Mesothelial cell of epicardium (in vitro differentiated cells): ENCODE data around the gene PNKD. TPM values are rescaled to one million over a fixed set of nuclear protein-coding genes. Genes with fewer than 3 reads are reported as not detected.
A peak's percentile ranks its signal among the peaks of the same experiment; 100 is the strongest.

Source experiments
- DNase-seq, 2 experiments: peaks; one replicate each; pipeline ENCODE4 v3.0.0; 2021; ENCODE audit warnings: low spot score in 2 of 2; ENCODE audit not compliant: unreplicated experiment in 2 of 2
- H3K27ac Mint-ChIP-seq: 2 replicates; pipeline ENCODE4 v1.8.0; 2021; ENCODE audit warnings: mixed read lengths
- H3K27me3 Mint-ChIP-seq: 2 replicates; pipeline ENCODE4 v1.8.0; 2021; ENCODE audit warnings: low read depth, mixed read lengths
- H3K36me3 Mint-ChIP-seq: 2 replicates; pipeline ENCODE4 v1.8.0; 2021; ENCODE audit warnings: mixed read lengths
- H3K4me1 Mint-ChIP-seq: 2 replicates; pipeline ENCODE4 v1.8.0; 2021; ENCODE audit warnings: mixed read lengths
- H3K4me3 Mint-ChIP-seq: 2 replicates; pipeline ENCODE4 v1.8.0; 2021; ENCODE audit warnings: mild to moderate bottlenecking, moderate library complexity, mixed read lengths
- H3K9me3 Mint-ChIP-seq: 2 replicates; pipeline ENCODE4 v1.8.0; 2021; ENCODE audit warnings: mixed read lengths
- CTCF ChIP-seq: fragments of 200-600 bp; sonication (generic); IDR thresholded peaks from one replicate; pipeline ENCODE4 v1.5.0; 2021; ENCODE audit warnings: antibody characterized with exemption; ENCODE audit not compliant: unreplicated experiment
- total RNA-seq: library from RNA; stranded (reverse); gene quantifications from 3 replicates; pipeline ENCODE4 v1.2.1, GENCODE V29; 2021

Gene PNKD
- total RNA-seq, 1 donor from 2014 or later, result 63.2 TPM

GRCh38 chr2:218298314-218298875, 28.1 kb downstream of the PNKD start:
- no peaks in the 10 kb centered on the region for H3K36me3 Mint-ChIP-seq
- no peak overlapping the region for H3K4me3 Mint-ChIP-seq
- H3K9me3 Mint-ChIP-seq, result no peaks in the 10 kb centered on the region
- DNase-seq, result no peak
- peak overlapping the region; percentile 55 for H3K27ac Mint-ChIP-seq
- peaks cover 44% of the 10 kb centered on the region for H3K4me1 Mint-ChIP-seq
- TF ChIP-seq CTCF, result no peak
- H3K27me3 Mint-ChIP-seq, result no peaks in the 10 kb centered on the region

DNA sequence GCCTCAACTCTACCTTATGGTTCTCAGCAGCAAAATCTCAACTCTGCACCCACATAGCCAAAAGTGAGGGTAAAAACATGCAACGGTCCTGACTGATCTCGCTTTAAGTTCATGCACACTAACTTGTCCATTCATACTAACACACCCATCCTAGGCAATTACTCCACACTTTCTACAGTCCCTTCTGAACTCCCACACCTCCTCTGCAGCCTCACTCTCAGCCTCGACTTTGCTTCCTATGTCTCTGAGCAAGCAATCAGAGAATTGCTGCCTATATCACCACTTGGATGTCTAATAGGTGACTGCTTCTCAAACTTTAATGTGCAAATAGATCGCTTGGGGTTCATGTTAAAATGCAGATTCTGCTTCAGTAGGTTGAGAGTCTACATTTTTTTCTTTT, 29.8 kb downstream of the PNKD start:
- H3K4me3 Mint-ChIP-seq, result no peak overlapping the region

GRCh38 chr2:218301176-218301819, 31.0 kb downstream of the PNKD start:
- Mint-ChIP-seq H3K36me3 (no peaks in the 10 kb centered on the region), H3K27ac (no peak overlapping the region), H3K4me1 (peaks cover 24% of the 10 kb centered on the region), H3K27me3 (no peaks in the 10 kb centered on the region), H3K9me3 (no peaks in the 10 kb centered on the region), H3K4me3 (no peak overlapping the region)
- peak; percentile 63 to 89 for DNase-seq
- peak; percentile 99 for TF ChIP-seq CTCF

More for the DNA sequence above, 29.8 kb downstream of the PNKD start:
- Mint-ChIP-seq H3K27ac (no peak overlapping the region), H3K27me3 (no peaks in the 10 kb centered on the region), H3K36me3 (no peaks in the 10 kb centered on the region), H3K4me1 (peaks cover 31% of the 10 kb centered on the region), H3K9me3 (no peaks in the 10 kb centered on the region)
- no peak for TF ChIP-seq CTCF
- DNase-seq, result no peak

DNA sequence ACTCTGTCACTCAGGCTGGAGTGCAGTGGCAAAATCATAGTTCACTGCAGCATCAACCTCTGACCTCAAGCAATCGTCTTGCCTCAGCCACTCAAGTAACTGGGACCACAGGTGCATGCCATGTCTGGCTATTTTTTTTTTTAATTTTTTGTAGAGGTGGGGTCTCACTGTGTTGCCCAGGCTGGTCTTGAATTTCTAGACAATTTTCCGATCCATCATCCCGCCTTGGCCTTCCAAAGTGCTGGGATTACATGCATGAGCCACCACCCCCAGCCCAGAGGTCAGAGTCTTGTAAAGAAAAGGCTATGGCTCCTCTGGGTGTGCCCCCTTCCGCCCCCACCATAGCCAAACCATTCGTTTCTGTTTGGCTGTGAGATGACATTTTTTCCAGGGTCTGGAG, 35.1 kb downstream of the PNKD start:
- Mint-ChIP-seq H3K4me3 (no peak overlapping the region), H3K36me3 (no peaks in the 10 kb centered on the region), H3K27me3 (no peaks in the 10 kb centered on the region), H3K4me1 (peaks cover 12% of the 10 kb centered on the region), H3K9me3 (no peaks in the 10 kb centered on the region), H3K27ac (peak overlapping the region; percentile 34)
- DNase-seq, result no peak
- TF ChIP-seq CTCF, result no peak

GRCh38 chr2:218306184-218306920, 36.0 kb downstream of the PNKD start:
- H3K9me3 Mint-ChIP-seq, result no peaks in the 10 kb centered on the region
- DNase-seq, result no peak
- peaks cover 17% of the 10 kb centered on the region for H3K4me1 Mint-ChIP-seq
- TF ChIP-seq CTCF, result no peak
- H3K27me3 Mint-ChIP-seq, result no peaks in the 10 kb centered on the region
- no peaks in the 10 kb centered on the region for H3K36me3 Mint-ChIP-seq
- H3K4me3 Mint-ChIP-seq, result no peak overlapping the region
- no peak overlapping the region for H3K27ac Mint-ChIP-seq
